Spleen (tissue), 7 donors: ENCODE results near the gene NTSR1.

Source experiments
- POLR2A ChIP-seq, 3 donors: fragments of 450-650 bp; IDR thresholded peaks; one replicate each; pipeline ENCODE4 v1.5.1; 2017; ENCODE audit warnings: antibody characterized with exemption in 3 of 3, mild to moderate bottlenecking in 1 of 3
- POLR2AphosphoS5 ChIP-seq, 3 donors: sonication (generic); formaldehyde crosslinking; IDR thresholded peaks; one replicate each; pipeline ENCODE4 v1.5.1; 2017; ENCODE audit warnings: antibody characterized with exemption in 3 of 3
- TF ChIP-seq, protein P1 (sequence below), 11 experiments: fragments of 200-600 bp in 7 of 11; fragments of 450-650 bp in 4 of 11; sonication (generic) in 4 of 11; IDR thresholded peaks in 8 of 11; conservative IDR thresholded peaks in 3 of 11; 1 replicate in 7 of 11; 2 replicates in 4 of 11; pipeline versions ENCODE4 v1.4.0 to v1.8.0; 2016 to 2021; ENCODE audit warnings: antibody characterized with exemption in 11 of 11, inconsistent platforms in 4 of 11, mild to moderate bottlenecking in 1 of 11
- donor health status: DM: no; HTN: no; CAD: no; lungs with moderate emphysema.
- donor health status: DM: no; HTN: no; CAD: no.
- donor health status: DM: no; HTN: no; CAD: no.

DNA sequence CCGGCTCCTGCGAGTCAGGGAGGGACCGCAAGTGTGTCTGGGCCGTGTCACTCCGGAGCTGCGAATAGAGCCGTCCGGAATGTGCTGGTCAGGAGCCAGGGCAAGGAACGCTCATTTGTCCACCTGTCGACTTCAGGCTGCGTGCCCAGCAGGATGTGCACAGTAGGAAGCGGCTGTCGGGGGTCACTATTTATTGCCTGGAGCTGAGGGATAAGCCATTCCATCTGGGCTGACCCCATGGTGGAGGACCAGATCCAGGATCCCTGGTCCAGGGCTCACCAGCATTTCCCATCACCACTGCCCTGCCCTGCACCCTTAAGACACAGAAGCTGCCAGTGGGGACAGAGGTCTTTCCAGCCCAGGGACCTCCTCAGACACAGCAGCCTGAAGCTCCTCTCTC, 14.7 kb downstream of the NTSR1 start:
- TF ChIP-seq, protein P1, sequence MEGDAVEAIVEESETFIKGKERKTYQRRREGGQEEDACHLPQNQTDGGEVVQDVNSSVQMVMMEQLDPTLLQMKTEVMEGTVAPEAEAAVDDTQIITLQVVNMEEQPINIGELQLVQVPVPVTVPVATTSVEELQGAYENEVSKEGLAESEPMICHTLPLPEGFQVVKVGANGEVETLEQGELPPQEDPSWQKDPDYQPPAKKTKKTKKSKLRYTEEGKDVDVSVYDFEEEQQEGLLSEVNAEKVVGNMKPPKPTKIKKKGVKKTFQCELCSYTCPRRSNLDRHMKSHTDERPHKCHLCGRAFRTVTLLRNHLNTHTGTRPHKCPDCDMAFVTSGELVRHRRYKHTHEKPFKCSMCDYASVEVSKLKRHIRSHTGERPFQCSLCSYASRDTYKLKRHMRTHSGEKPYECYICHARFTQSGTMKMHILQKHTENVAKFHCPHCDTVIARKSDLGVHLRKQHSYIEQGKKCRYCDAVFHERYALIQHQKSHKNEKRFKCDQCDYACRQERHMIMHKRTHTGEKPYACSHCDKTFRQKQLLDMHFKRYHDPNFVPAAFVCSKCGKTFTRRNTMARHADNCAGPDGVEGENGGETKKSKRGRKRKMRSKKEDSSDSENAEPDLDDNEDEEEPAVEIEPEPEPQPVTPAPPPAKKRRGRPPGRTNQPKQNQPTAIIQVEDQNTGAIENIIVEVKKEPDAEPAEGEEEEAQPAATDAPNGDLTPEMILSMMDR (IDR thresholded peaks at IDR 0.05 in 8 of 11, conservative IDR thresholded peaks at IDR 0.05 in 3 of 11) = no peak
- TF ChIP-seq POLR2A (IDR thresholded peaks at IDR 0.05) (no peak), POLR2AphosphoS5 (IDR thresholded peaks at IDR 0.05) (no peak)
